ENCODE measurements around the gene FOXO4. TPM values are rescaled to one million over a fixed set of nuclear protein-coding genes. Genes with fewer than 3 reads are reported as not detected.

FOXO4 gene
- total and polyA plus RNA-seq, 11 donors: 23.2 to 48.7 (median 32.7) TPM

DNA sequence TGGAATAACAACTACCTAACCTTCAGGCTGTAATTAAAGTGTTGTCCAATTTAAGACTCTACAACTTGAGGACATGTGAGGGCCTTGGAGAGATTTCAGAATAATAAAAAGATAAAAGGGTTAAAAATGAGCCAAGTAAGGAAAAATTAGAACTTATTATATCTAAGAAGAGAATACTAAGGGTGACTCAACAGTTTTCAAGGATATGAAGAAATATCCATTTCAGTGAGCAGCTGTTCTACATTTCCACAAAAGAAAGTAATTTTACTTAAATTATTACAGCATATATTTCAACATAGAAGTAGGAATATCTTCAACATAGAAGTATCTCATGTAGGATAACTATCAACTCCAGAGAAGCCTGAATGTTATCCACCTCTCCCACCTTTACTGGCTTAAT, 38.8 kb upstream of the FOXO4 start:
- ATAC-seq (no peak), DNase-seq (no peak)
- no peak overlapping the region for H3K27ac ChIP-seq
- intact Hi-C loops (cut with DNase I): no loop called here
- H3K9me3 ChIP-seq: no peaks in the 10 kb centered on the region
- H3K36me3 ChIP-seq: peaks cover 0 to 53% (median 26%) of the 10 kb centered on the region in 9 donors
- no peak overlapping the region for H3K4me3 ChIP-seq
- H3K27me3 ChIP-seq: no peaks in the 10 kb centered on the region
- TF ChIP-seq, protein P1, sequence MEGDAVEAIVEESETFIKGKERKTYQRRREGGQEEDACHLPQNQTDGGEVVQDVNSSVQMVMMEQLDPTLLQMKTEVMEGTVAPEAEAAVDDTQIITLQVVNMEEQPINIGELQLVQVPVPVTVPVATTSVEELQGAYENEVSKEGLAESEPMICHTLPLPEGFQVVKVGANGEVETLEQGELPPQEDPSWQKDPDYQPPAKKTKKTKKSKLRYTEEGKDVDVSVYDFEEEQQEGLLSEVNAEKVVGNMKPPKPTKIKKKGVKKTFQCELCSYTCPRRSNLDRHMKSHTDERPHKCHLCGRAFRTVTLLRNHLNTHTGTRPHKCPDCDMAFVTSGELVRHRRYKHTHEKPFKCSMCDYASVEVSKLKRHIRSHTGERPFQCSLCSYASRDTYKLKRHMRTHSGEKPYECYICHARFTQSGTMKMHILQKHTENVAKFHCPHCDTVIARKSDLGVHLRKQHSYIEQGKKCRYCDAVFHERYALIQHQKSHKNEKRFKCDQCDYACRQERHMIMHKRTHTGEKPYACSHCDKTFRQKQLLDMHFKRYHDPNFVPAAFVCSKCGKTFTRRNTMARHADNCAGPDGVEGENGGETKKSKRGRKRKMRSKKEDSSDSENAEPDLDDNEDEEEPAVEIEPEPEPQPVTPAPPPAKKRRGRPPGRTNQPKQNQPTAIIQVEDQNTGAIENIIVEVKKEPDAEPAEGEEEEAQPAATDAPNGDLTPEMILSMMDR (IDR thresholded peaks at IDR 0.05): no peak
- no peak for TF ChIP-seq POLR2A (IDR thresholded peaks at IDR 0.05)
- peaks cover 0 to 18% (median 0%) of the 10 kb centered on the region in 12 donors for H3K4me1 ChIP-seq

DNA sequence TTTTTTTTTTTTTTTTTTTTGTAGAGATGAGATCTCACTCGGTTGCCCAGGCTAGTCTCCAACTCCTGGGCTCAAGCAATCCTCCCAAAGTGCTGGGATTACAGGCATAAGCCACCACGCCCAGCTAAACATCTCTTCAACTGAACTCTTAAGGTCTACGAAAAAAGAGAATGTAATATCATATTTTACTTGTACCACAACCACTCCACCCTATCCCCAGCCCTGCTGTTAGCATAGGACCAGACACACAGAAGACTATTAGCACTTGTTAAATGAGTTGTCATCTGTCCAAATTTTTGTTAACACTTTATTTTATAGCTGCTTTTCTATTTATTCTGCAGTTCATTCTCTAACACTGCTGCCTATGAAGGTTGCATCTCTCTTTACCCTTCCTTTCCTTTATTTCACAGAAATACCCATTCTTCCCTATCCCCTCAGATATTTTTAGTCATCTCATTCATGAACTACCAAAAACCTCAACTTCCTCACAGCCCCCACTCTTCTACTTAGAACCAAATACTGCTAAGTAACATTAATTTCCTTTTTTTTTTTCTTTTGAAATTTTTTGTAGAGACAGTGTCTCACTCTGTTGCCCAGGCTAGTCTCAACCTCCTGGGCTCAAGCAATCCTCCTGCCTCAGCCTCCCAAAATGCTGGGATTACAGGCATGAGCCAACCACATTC, 37.7 kb upstream of the FOXO4 start:
- ATAC-seq: no peak
- no peak for TF ChIP-seq POLR2A (IDR thresholded peaks at IDR 0.05)
- TF ChIP-seq, protein P1 (IDR thresholded peaks at IDR 0.05): no peak
- Histone ChIP-seq H3K4me1 (peaks cover 0 to 18% (median 0%) of the 10 kb centered on the region in 12 donors), H3K27me3 (no peaks in the 10 kb centered on the region), H3K9me3 (no peaks in the 10 kb centered on the region), H3K4me3 (no peak overlapping the region), H3K36me3 (peaks cover 0 to 62% (median 36%) of the 10 kb centered on the region in 9 donors), H3K27ac (no peak overlapping the region)
- DNase-seq: no peak
- intact Hi-C loops (cut with DNase I): no loop called here
- WGBS, 4 donors: 62 to 96% (median 78%) methylated on average over 3 of the region's 3 CpGs

DNA sequence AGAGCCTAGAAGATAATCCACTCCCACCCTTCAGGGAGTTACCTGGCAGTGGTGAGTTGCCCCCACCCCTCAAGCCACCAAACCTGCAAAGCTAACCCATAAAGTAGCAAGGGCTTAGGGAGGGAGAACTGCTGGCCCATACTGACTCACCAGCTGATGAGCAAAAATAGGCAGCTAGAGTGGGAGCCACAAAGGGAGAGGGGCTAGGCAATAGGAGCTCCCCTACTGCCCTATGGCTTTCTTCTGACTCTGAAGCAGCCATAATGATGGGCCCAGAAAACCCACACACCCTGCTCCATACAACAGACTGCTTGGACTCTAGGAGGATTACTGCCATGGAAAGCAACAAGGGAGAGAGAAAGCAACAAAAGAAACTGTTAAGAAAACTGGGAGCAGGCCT, 35.5 kb upstream of the FOXO4 start:
- Histone ChIP-seq H3K9me3 (no peaks in the 10 kb centered on the region), H3K27ac (no peak overlapping the region), H3K36me3 (peaks cover 0 to 68% (median 37%) of the 10 kb centered on the region in 9 donors), H3K4me1 (peaks cover 0 to 18% (median 0%) of the 10 kb centered on the region in 12 donors), H3K27me3 (no peaks in the 10 kb centered on the region), H3K4me3 (no peak overlapping the region)
- no peak for ATAC-seq
- TF ChIP-seq, protein P1 (IDR thresholded peaks at IDR 0.05): no peak
- TF ChIP-seq POLR2A (IDR thresholded peaks at IDR 0.05): no peak
- intact Hi-C loops (cut with DNase I): no loop called here
- DNase-seq: no peak

DNA sequence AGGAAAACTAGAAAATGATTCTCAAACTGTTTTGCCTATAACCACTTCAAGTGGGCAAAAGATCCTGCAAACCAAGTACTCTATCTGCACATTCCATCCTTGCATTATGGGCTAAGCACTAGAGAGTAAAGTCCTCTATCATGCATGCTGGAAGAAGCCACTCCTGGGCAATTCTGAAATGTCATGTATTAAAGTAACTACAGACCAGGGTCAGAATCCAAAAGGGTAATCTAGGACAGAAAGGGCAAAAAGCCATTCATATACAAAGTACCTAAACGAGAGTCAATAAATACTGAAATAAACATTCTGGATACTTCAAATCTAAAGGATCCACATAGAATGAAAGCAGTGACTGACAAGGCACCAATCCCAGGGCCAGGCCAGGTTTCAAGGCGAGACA, 28.6 kb upstream of the FOXO4 start:
- DNase-seq: no peak
- TF ChIP-seq, protein P1 (IDR thresholded peaks at IDR 0.05): no peak
- TF ChIP-seq POLR2A (IDR thresholded peaks at IDR 0.05): no peak
- peaks cover 0 to 12% (median 1%) of the 10 kb centered on the region in 9 donors for H3K36me3 ChIP-seq
- no peaks in the 10 kb centered on the region for H3K27me3 ChIP-seq
- H3K4me1 ChIP-seq: peaks cover 0 to 19% (median 2%) of the 10 kb centered on the region in 12 donors
- H3K27ac ChIP-seq: peak overlapping the region in 10 of 12 donors; percentile 72 to 88 (median 83)
- peak overlapping the region; percentile 37 to 92 (median 66) for H3K4me3 ChIP-seq
- no peak for ATAC-seq
- intact Hi-C loops (cut with DNase I): no loop called here
- no peaks in the 10 kb centered on the region for H3K9me3 ChIP-seq
- WGBS, 4 donors: 10 to 41% (median 21%) methylated on average over 2 of the region's 2 CpGs
